Testis (tissue), 2 donors: ENCODE measurements around the gene INTS4.

ENCODE experiments used
- POLR2A ChIP-seq: fragments of 450-650 bp; IDR thresholded peaks from one replicate; pipeline ENCODE4 v1.6.1; 2017; ENCODE audit warnings: antibody characterized with exemption, mild to moderate bottlenecking, moderate library complexity
- TF ChIP-seq, protein P1 (sequence below), 3 experiments: fragments of 450-650 bp in 2 of 3; fragments of 200-600 bp in 1 of 3; sonication (generic) in 1 of 3; IDR thresholded peaks; one replicate each; pipeline ENCODE4 v1.5.1; 2016 to 2019; ENCODE audit warnings: antibody characterized with exemption in 3 of 3, mild to moderate bottlenecking in 2 of 3, moderate library complexity in 1 of 3

DNA sequence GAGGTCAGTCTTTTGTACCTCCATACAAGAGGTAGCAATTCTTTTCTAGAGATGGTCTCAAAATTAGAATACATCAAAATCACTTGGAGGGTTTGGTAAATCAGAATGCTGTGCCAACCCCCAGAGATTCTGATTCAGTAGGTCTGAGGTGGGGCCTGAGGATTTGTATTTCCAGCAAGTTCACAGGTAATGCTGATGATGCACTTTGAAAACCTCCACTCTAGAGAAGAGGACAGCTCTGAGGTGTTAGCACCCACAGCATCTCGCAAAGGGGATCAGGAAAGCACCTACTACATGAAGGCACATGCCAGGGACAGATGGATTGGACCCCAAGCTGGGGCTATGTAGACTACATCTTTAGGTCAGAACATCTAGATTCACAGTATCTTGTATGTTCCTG lies 21.4 kb upstream of the INTS4 start:
- TF ChIP-seq, protein P1, sequence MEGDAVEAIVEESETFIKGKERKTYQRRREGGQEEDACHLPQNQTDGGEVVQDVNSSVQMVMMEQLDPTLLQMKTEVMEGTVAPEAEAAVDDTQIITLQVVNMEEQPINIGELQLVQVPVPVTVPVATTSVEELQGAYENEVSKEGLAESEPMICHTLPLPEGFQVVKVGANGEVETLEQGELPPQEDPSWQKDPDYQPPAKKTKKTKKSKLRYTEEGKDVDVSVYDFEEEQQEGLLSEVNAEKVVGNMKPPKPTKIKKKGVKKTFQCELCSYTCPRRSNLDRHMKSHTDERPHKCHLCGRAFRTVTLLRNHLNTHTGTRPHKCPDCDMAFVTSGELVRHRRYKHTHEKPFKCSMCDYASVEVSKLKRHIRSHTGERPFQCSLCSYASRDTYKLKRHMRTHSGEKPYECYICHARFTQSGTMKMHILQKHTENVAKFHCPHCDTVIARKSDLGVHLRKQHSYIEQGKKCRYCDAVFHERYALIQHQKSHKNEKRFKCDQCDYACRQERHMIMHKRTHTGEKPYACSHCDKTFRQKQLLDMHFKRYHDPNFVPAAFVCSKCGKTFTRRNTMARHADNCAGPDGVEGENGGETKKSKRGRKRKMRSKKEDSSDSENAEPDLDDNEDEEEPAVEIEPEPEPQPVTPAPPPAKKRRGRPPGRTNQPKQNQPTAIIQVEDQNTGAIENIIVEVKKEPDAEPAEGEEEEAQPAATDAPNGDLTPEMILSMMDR (IDR thresholded peaks at IDR 0.05), result no peak
- TF ChIP-seq POLR2A, result no peak
